Effector memory CD4-positive, alpha-beta T cell (primary cell): Measurements from ENCODE around the gene ASL.
"Not testable (repeated sequence)": the region's sequence is repeated elsewhere in the genome, so short reads cannot be mapped to it uniquely, and the experiment has no call there.

Experiments
- DNase-seq, 3 donors: peaks; one replicate each; pipeline ENCODE4 v3.0.0-alpha.2; 2020
- H3K27ac ChIP-seq: 2 replicates; pipeline ENCODE4 v1.7.0; 2013; ENCODE audit warnings: mild to moderate bottlenecking, low read length, moderate library complexity; ENCODE audit not compliant: insufficient read depth, poor library complexity, severe bottlenecking
- H3K27me3 ChIP-seq: replicated peaks from 2 replicates; pipeline ENCODE4 v1.7.0; 2013; ENCODE audit warnings: mild to moderate bottlenecking, low read length; ENCODE audit not compliant: insufficient read depth, control insufficient read depth, poor library complexity, severe bottlenecking
- H3K36me3 ChIP-seq: 2 replicates; pipeline ENCODE4 v1.7.0; 2013; ENCODE audit warnings: mild to moderate bottlenecking, low read length, moderate library complexity; ENCODE audit not compliant: control insufficient read depth, insufficient read depth
- H3K4me1 ChIP-seq: 2 replicates; pipeline ENCODE4 v1.7.0; 2013; ENCODE audit warnings: low read length, mild to moderate bottlenecking; ENCODE audit not compliant: control insufficient read depth, insufficient read depth, poor library complexity, severe bottlenecking
- H3K4me3 ChIP-seq: 2 replicates; pipeline ENCODE4 v1.7.0; 2013; ENCODE audit warnings: low read length, low read depth, mild to moderate bottlenecking; ENCODE audit not compliant: insufficient read depth, poor library complexity, severe bottlenecking
- H3K9me3 ChIP-seq: 2 replicates; pipeline ENCODE4 v1.7.0; 2013; ENCODE audit warnings: mild to moderate bottlenecking, low read length, moderate library complexity; ENCODE audit not compliant: control insufficient read depth

ASL gene

GRCh38 chr7:66072208-66072607 is 3.4 kb upstream of the ASL start:
- not testable (repeated sequence) for H3K9me3 ChIP-seq, H3K27ac ChIP-seq, H3K4me3 ChIP-seq, DNase-seq, H3K36me3 ChIP-seq, H3K27me3 ChIP-seq
- peaks cover 11% of the 10 kb centered on the region for H3K4me1 ChIP-seq

GRCh38 chr7:66076462-66077329 is 1.1 kb downstream of the ASL start:
- Histone ChIP-seq H3K27ac (no peak overlapping the region), H3K36me3 (no peaks in the 10 kb centered on the region), H3K27me3 (no peaks in the 10 kb centered on the region), H3K4me1 (peaks cover 11% of the 10 kb centered on the region), H3K9me3 (no peaks in the 10 kb centered on the region), H3K4me3 (peak overlapping the region; percentile 84)
- no peak for DNase-seq

- DNase-seq: no peak
- Histone ChIP-seq H3K4me1 (peaks cover 11% of the 10 kb centered on the region), H3K9me3 (no peaks in the 10 kb centered on the region), H3K4me3 (no peak overlapping the region), H3K36me3 (no peaks in the 10 kb centered on the region), H3K27me3 (no peaks in the 10 kb centered on the region), H3K27ac (no peak overlapping the region)
These were observed 2.4 kb downstream of the ASL start for GRCh38 chr7:66078067-66078466.

GRCh38 chr7:66082083-66082482 is 6.5 kb downstream of the ASL start:
- DNase-seq: no peak
- H3K4me1 ChIP-seq: no peaks in the 10 kb centered on the region
- no peaks in the 10 kb centered on the region for H3K36me3 ChIP-seq
- no peak overlapping the region for H3K4me3 ChIP-seq
- H3K27me3 ChIP-seq: no peaks in the 10 kb centered on the region
- H3K27ac ChIP-seq: no peak overlapping the region
- no peaks in the 10 kb centered on the region for H3K9me3 ChIP-seq

- no peaks in the 10 kb centered on the region for H3K4me1 ChIP-seq
- no peaks in the 10 kb centered on the region for H3K27me3 ChIP-seq
- no peaks in the 10 kb centered on the region for H3K36me3 ChIP-seq
- DNase-seq: no peak
- no peak overlapping the region for H3K27ac ChIP-seq
- no peaks in the 10 kb centered on the region for H3K9me3 ChIP-seq
- no peak overlapping the region for H3K4me3 ChIP-seq
These were observed 7.3 kb downstream of the ASL start for GRCh38 chr7:66082886-66083415.

- no peak overlapping the region for H3K27ac ChIP-seq
- no peak overlapping the region for H3K4me3 ChIP-seq
- H3K27me3 ChIP-seq: no peaks in the 10 kb centered on the region
- no peaks in the 10 kb centered on the region for H3K4me1 ChIP-seq
- no peak for DNase-seq
- no peaks in the 10 kb centered on the region for H3K9me3 ChIP-seq
- H3K36me3 ChIP-seq: no peaks in the 10 kb centered on the region
These were observed 8.1 kb downstream of the ASL start for GRCh38 chr7:66083677-66084076.

GRCh38 chr7:66088861-66089838 is 13.5 kb downstream of the ASL start:
- Histone ChIP-seq H3K4me3 (no peak overlapping the region), H3K9me3 (no peaks in the 10 kb centered on the region), H3K36me3 (no peaks in the 10 kb centered on the region), H3K27ac (no peak overlapping the region), H3K27me3 (no peaks in the 10 kb centered on the region), H3K4me1 (no peaks in the 10 kb centered on the region)
- DNase-seq: no peak

GRCh38 chr7:66092654-66093053 is 17.0 kb downstream of the ASL start:
- Histone ChIP-seq H3K27ac (no peak overlapping the region), H3K36me3 (no peaks in the 10 kb centered on the region), H3K4me3 (no peak overlapping the region), H3K4me1 (no peaks in the 10 kb centered on the region), H3K27me3 (no peaks in the 10 kb centered on the region), H3K9me3 (no peaks in the 10 kb centered on the region)
- DNase-seq: no peak

GRCh38 chr7:66095010-66095409 is 19.4 kb downstream of the ASL start:
- H3K27me3 ChIP-seq: no peaks in the 10 kb centered on the region
- H3K4me3 ChIP-seq: no peak overlapping the region
- no peak overlapping the region for H3K27ac ChIP-seq
- no peaks in the 10 kb centered on the region for H3K9me3 ChIP-seq
- H3K4me1 ChIP-seq: no peaks in the 10 kb centered on the region
- no peak for DNase-seq
- H3K36me3 ChIP-seq: no peaks in the 10 kb centered on the region

GRCh38 chr7:66099232-66099550 is 23.6 kb downstream of the ASL start:
- no peaks in the 10 kb centered on the region for H3K9me3 ChIP-seq
- peaks cover 3% of the 10 kb centered on the region for H3K4me1 ChIP-seq
- no peaks in the 10 kb centered on the region for H3K27me3 ChIP-seq
- H3K36me3 ChIP-seq: no peaks in the 10 kb centered on the region
- no peak overlapping the region for H3K4me3 ChIP-seq
- peak overlapping the region; percentile 42 for H3K27ac ChIP-seq
- no peak for DNase-seq
